GM19240 (cell line): ENCODE data around the gene CRYBA4.
"Not testable (repeated sequence)": the region's sequence is repeated elsewhere in the genome, so short reads cannot be mapped to it uniquely, and the experiment has no call there.

Source experiments
- DNase-seq: peaks from one replicate; pipeline ENCODE4 v3.0.0; 2011; ENCODE audit warnings: low spot score; ENCODE audit not compliant: insufficient read length

CRYBA4 gene

DNA sequence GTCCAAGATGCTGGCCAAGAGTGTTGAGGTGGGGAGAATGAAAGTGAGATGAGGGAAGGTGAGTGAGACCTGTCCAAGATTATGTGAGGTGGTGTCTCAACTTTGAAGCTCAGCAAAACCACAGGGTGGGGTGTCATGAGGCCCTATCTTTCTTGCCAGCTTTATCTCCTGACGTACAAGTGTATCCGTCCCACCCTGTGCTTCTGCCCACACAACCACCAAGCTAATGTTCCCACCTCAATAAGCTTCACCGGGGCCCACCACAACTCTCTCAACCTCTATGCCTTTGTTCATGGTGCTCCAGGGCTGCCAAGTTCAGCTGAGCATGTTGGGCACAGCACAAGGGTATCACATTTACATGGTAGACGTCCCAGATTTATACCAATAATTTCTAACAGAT, 24.7 kb upstream of the CRYBA4 start:
- DNase-seq, result no peak

DNA sequence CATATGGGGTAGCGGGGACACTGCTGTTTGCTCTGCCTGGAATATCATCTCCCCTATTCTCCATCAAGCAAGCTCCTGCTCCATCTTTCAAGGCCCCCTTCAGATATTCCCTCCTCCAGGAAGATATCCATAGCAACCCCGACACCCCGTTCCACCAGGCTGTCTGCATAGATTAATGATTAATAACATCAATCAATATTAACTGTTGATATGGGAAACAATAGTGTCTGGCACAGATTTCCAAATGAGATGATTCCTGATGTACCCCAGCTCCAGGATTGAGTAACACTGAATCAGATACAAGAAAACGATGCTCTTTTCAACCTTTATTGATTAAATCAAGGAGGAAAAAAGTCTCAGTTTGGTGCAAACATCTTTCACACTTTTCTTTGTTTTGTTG, 24.3 kb upstream of the CRYBA4 start:
- DNase-seq, result no peak

GRCh38 chr22:26599505-26599904, 22.3 kb upstream of the CRYBA4 start:
- DNase-seq, result no peak

- DNase-seq, result no peak
Measured at GRCh38 chr22:26601726-26602125, 20.0 kb upstream of the CRYBA4 start.

DNA sequence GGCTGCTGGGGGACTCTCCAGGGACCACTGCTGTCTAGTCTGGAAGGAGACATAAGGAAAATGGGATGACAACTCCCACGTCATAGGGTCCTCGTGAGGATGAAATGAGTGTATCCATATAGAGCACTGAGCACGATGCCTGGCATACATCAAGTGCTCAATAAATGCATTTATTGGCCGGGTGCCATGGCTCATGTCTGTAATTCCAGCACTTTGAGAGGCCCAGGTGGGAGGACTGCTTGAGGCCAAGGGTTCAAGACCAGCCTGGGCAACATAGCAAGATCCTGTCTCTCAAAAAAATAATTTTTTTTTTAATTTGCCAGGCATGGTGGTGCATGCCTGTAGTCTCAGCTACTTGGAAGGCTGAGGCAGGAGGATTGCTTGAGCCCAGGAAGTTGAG, 19.6 kb upstream of the CRYBA4 start:
- no peak for DNase-seq

- no peak for DNase-seq
Measured at GRCh38 chr22:26604368-26604767, 17.4 kb upstream of the CRYBA4 start.

GRCh38 chr22:26606611-26607010, 15.2 kb upstream of the CRYBA4 start:
- DNase-seq, result no peak

GRCh38 chr22:26608129-26608528, 13.6 kb upstream of the CRYBA4 start:
- DNase-seq, result no peak

DNA sequence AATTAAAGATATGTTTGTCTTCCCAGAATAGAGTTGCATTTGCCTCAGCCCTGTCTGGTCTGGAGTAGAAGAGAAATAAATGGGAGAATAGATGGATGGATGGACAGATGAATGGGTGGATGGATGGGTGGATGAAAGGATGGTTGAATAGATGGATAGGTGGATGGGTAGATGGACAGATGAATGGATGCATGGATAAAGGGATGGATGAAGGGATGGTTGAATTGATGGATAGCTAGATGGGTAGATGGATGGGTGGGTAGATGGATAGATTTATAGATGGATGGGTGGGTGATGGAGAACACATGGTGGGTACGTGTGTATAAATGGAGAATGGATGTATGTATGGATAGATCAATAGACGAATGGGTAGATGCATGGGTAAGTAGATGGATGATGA, 12.5 kb upstream of the CRYBA4 start:
- no peak for DNase-seq

GRCh38 chr22:26610072-26610958, 11.4 kb upstream of the CRYBA4 start:
- DNase-seq, result peak; percentile 81

DNA sequence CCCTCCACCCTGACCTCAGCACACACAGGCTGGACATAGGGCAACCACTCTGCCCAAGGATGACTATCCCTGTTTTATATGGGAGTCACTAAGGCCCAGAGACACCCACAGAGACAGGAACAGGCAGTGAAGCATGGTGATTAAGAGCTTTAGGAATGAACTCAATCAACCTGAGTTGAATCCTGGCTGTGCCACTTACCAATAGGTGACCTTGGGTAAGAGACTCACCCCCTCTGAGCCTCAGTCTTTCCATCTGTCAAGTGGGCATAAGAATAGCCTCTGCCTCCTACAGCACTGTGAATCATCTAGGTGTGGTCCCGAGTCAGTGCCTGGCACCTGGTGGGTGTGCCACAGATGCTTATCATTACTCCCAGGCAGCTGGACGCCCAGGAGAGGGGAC, 10.8 kb upstream of the CRYBA4 start:
- DNase-seq, result no peak

- no peak for DNase-seq
Measured at GRCh38 chr22:26612652-26613051, 9.1 kb upstream of the CRYBA4 start.

- not testable (repeated sequence) for DNase-seq
Measured at GRCh38 chr22:26613753-26614152, 8.0 kb upstream of the CRYBA4 start.

- DNase-seq, result no peak
Measured at GRCh38 chr22:26614322-26614721, 7.4 kb upstream of the CRYBA4 start.

DNA sequence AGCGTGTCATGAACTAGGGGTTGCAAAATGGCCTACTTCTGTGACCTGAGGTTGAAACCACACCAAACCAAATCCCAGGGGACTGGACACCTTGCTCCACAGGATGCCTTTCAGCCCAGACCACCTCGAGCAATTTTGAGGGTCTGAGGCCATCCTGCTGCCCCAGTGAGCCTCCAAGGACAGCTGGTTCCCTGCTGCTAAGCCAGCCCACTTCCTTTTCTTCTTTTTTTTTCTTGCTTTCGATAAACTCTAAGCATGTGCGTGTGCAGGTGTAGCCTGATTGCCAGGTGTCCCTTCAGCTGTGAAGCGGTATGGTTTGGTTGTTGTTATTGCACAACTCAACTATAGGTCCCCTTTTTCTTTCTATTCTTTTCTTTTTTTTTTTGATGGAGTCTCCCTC, 6.6 kb upstream of the CRYBA4 start:
- peak; percentile 44 for DNase-seq

GRCh38 chr22:26615830-26616435, 5.8 kb upstream of the CRYBA4 start:
- no peak for DNase-seq

- no peak for DNase-seq
Measured at GRCh38 chr22:26616650-26617049, 5.1 kb upstream of the CRYBA4 start.

DNA sequence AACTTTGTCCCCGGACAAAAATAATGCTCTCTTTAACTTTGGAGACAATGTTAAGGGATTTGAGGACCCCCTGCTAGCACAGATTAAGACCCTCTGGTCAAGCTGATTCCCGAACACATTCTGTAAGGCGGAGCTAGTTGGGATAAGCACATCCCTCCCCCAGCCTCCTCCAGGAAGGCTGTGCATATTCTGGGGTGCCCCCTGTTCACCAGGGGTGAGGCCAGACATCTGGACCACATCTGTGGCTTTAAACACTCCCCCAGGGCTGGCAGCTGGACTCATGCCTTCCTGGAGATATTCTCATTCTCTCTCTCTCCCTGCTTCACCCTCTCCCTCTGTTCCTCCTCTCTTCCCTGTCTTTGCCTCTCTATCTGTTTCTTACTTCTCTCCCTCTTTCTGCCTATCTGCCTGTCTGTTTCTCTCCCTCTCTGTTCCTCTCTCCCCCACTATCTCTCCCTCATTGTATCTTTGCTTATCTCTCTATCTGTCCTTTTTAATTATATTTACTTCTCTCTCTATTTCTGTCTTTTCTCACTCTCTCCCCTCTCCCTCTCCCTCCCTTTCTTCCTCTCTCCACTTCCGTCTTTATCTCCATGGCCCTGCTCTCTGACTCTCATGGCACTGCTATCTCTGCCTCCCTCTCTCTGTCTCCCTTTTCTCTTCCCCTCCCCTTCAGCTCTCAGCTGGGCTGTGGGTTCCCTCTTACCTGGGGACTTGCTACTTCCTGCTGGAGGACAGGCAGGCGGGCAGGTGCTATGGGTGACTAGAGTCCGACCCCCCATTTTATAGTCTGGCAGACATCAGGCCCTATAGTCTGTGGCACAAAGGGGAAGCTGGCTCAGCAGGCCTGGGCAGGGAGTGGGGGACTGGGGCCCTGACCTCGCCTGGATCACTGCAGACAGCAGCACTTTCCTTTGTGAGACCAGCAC, 4.2 kb upstream of the CRYBA4 start, which contains the start of gene CRYBB1:
TSS of gene CRYBB1 (minus strand) at position 757 of the 929 bp plus-strand sequence. CDS start 1,708 bp downstream, outside the sequence.
- DNase-seq, result no peak

DNA sequence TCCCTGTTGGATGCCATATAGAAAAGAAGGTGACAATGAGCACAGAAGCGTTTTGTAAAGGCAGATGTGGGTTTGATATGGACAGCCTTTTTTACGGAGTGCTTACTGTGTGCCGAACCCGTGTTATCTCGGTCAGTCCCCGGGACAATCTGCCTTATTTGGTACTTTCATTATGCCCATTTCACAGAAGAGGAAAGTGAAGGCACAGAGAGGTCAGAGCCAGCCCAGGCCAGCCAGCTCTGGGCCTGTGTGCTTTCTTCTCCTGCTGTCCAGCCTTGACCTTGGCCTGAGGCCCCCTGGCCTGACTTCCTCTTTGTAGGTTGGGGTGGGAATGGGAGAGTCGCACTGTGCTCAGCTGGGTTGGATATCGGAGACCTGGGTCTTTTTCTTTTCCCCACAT, 3.3 kb upstream of the CRYBA4 start:
- no peak for DNase-seq

GRCh38 chr22:26619510-26619909, 2.3 kb upstream of the CRYBA4 start:
- DNase-seq, result no peak

DNA sequence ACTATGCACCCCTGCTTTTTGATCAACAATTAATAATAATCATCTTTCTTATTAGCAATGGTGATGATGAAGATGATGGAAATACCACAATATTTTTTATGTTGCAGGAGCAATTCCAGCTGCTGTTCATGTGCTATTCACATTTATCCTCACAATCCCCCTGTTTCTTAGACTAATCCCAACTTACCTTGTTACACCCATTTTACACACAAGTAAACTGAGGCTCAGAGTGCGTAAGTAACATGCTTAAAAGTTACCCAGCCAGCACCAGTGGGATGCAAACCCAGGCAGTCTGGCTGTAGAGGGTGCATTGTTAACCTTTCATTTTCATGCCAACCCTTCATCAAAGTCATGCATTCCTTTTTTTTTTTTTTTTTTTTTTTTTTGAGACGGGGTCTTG, 1.6 kb upstream of the CRYBA4 start:
- no peak for DNase-seq

DNA sequence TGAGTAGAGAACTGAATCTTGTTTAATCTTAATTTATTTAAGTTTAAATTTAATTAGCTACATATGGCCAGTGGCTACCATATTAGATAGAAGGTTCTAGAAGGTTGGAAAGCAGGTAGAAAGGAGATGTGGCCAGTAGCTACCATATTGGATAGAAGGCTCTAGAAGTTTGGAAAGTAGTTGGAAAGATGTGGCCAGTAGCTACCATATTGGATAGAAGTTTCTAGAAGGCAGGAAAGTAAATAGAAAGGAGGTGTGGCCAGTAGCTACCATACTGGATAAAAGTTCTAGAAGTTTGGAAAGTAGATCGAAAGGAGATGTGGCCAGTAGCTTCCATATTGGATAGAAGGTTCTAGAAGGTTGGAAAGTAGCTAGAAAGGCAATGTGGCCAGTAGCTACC, 2.2 kb downstream of the CRYBA4 start:
- no peak for DNase-seq
